K562 (cell line): Measurements from ENCODE around the gene STRIP1. TPM values are rescaled to one million over a fixed set of nuclear protein-coding genes. Genes with fewer than 3 reads are reported as not detected.

Source experiments
- CBFA2T2 ChIP-seq: fragments of 450-650 bp; conservative IDR thresholded peaks from 2 replicates; pipeline ENCODE4 v1.6.1; 2017; ENCODE audit warnings: mild to moderate bottlenecking
- EGR1 ChIP-seq: fragments of 450-650 bp; conservative IDR thresholded peaks from 2 replicates; pipeline ENCODE4 v1.6.1; 2017; ENCODE audit warnings: mild to moderate bottlenecking
- FOXJ2 ChIP-seq: fragments of 200-800 bp; sonication (Bioruptor generic); IDR thresholded peaks from 2 replicates; pipeline ENCODE4 v1.6.1; 2016; ENCODE audit warnings: missing genetic modification characterization, missing compliant biosample characterization
- HDGF ChIP-seq: fragments of 450-650 bp; IDR thresholded peaks from 2 replicates; pipeline ENCODE4 v1.6.1; 2016
- KDM1A ChIP-seq, 2 experiments: fragments of 450-650 bp; IDR thresholded peaks; 2 replicates each; pipeline ENCODE4 v1.6.1; 2016; ENCODE audit warnings: mild to moderate bottlenecking in 2 of 2
- KLF6 ChIP-seq: fragments of 250-450 bp; sonication (Bioruptor Pico); IDR thresholded peaks from 2 replicates; pipeline ENCODE4 v1.4.0; 2020; ENCODE audit warnings: mild to moderate bottlenecking, moderate library complexity, borderline replicate concordance
- MBD2 ChIP-seq: sonication (generic); IDR thresholded peaks from 2 replicates; pipeline ENCODE4 v1.6.1; 2016; ENCODE audit warnings: low read depth, borderline replicate concordance
- MTA1 ChIP-seq: fragments of 450-650 bp; IDR thresholded peaks from 2 replicates; pipeline ENCODE4 v1.6.1; 2017; ENCODE audit warnings: borderline replicate concordance
- NBN ChIP-seq: fragments of 450-650 bp; IDR thresholded peaks from 2 replicates; pipeline ENCODE4 v1.6.1; 2016; ENCODE audit warnings: low read depth, mild to moderate bottlenecking
- NFYB ChIP-seq: IDR thresholded peaks from 2 replicates; pipeline ENCODE4 v1.6.1; 2011; ENCODE audit warnings: mild to moderate bottlenecking, moderate library complexity; ENCODE audit not compliant: insufficient read length; ENCODE audit errors: extremely low read depth
- NR2C2 ChIP-seq, 2 experiments: fragments of 200-800 bp in 1 of 2; sonication (Bioruptor generic) in 1 of 2; sonication (generic) in 1 of 2; formaldehyde crosslinking in 1 of 2; IDR thresholded peaks; 2 replicates each; pipeline versions ENCODE4 v1.6.1 to v1.8.0; 2016 to 2022; ENCODE audit warnings: mild to moderate bottlenecking in 1 of 2, missing compliant biosample characterization in 1 of 2, missing genetic modification characterization in 1 of 2, missing genetic modification reagents in 1 of 2
- POLR2H ChIP-seq: IDR thresholded peaks from 2 replicates; pipeline ENCODE4 v1.6.1; 2016; ENCODE audit warnings: missing genetic modification characterization, low read depth, mild to moderate bottlenecking, control low read depth, missing compliant biosample characterization, moderate library complexity
- STAT5B ChIP-seq: fragments of 250-450 bp; sonication (Bioruptor Pico); IDR thresholded peaks from 2 replicates; pipeline ENCODE4 v1.8.0; 2021; ENCODE audit warnings: mild to moderate bottlenecking, inconsistent platforms
- TEAD1 ChIP-seq, 2 experiments: fragments of 450-650 bp in 1 of 2; sonication (generic) in 1 of 2; formaldehyde crosslinking; IDR thresholded peaks; 2 replicates each; pipeline versions ENCODE4 v1.4.0 to v1.8.0; 2020 to 2022; ENCODE audit warnings: mild to moderate bottlenecking in 2 of 2, missing genetic modification reagents in 1 of 2
- TEAD4 ChIP-seq, 2 experiments: sonication (generic) in 1 of 2; formaldehyde crosslinking in 1 of 2; IDR thresholded peaks; 2 replicates each; pipeline versions ENCODE4 v1.6.1 to v1.8.0; 2012 to 2022; ENCODE audit warnings: borderline replicate concordance in 1 of 2, inconsistent platforms in 1 of 2, low read length in 1 of 2, mild to moderate bottlenecking in 1 of 2, missing genetic modification reagents in 1 of 2
- U2AF2 ChIP-seq: fragments of 200-400 bp; formaldehyde crosslinking; optimal IDR thresholded peaks from 2 replicates; pipeline ENCODE3; 2017; ENCODE audit warnings: low read depth, mild to moderate bottlenecking, low read length
- ZBTB7A ChIP-seq: IDR thresholded peaks from 2 replicates; pipeline ENCODE4 v1.6.1; 2011; ENCODE audit warnings: low read depth, mild to moderate bottlenecking, low read length, moderate library complexity, borderline replicate concordance; ENCODE audit not compliant: control insufficient read depth
- ZFP30 ChIP-seq: fragments of 250-450 bp; sonication (Bioruptor Pico); IDR thresholded peaks from 2 replicates; pipeline ENCODE4 v1.8.0; 2022; ENCODE audit warnings: moderate library complexity, mild to moderate bottlenecking, inconsistent platforms, borderline replicate concordance
- ZNF239 ChIP-seq: fragments of 250-450 bp; sonication (Bioruptor Pico); IDR thresholded peaks from 2 replicates; pipeline ENCODE4 v1.4.0; 2020; ENCODE audit warnings: mild to moderate bottlenecking
- ZNF316 ChIP-seq: fragments of 450-650 bp; IDR thresholded peaks from 2 replicates; pipeline ENCODE4 v1.6.1; 2016
- ZNF507 ChIP-seq: conservative IDR thresholded peaks from 2 replicates; pipeline ENCODE4 v1.6.1; 2017; ENCODE audit warnings: missing genetic modification characterization, missing compliant biosample characterization
- ZNF695 ChIP-seq: fragments of 450-650 bp; formaldehyde crosslinking; IDR thresholded peaks from 2 replicates; pipeline ENCODE4 v1.4.0; 2020; ENCODE audit warnings: mild to moderate bottlenecking, moderate library complexity
- polyA plus RNA-seq, 8 experiments: library from polyadenylated mRNA; depleted of rRNA in 4 of 8; stranded (reverse) in 5 of 8; unstranded in 3 of 8; fragments of >200 nt; fragmentation: Nextera tagmentation in 2 of 8; fragmentation: Illumina TruSeq in 1 of 8; extraction: Ambion mirVana in 2 of 8; extraction: Trizol in 1 of 8; gene quantifications; 2 replicates each; pipeline versions ENCODE4 v1.2.1 to v1.2.3, GENCODE V29; 2011 to 2014; ENCODE audit warnings: inconsistent platforms in 1 of 8, missing spikeins in 1 of 8
- total RNA-seq, 7 experiments: library from RNA; depleted of rRNA in 6 of 7; stranded (reverse); fragments of >200 nt in 6 of 7; fragmentation: Illumina TruSeq in 2 of 7; extraction: Trizol in 2 of 7; gene quantifications; 2 replicates each; pipeline versions ENCODE4 v1.2.1 to v1.2.3, GENCODE V29; 2011 to 2021; ENCODE audit warnings: low replicate concordance in 1 of 7
- TF ChIP-seq, protein P1 (sequence below): fragments of 450-650 bp; IDR thresholded peaks from 2 replicates; pipeline ENCODE4 v1.6.1; 2016
- TF ChIP-seq, protein P2 (sequence below): fragments of 250-450 bp; sonication (Bioruptor Pico); IDR thresholded peaks from 2 replicates; pipeline ENCODE4 v1.8.0; 2021; ENCODE audit warnings: moderate library complexity, mild to moderate bottlenecking, inconsistent platforms
- TF ChIP-seq, protein P3 (sequence below): fragments of 450-650 bp; IDR thresholded peaks from 2 replicates; pipeline ENCODE4 v1.7.0; 2016; ENCODE audit warnings: borderline replicate concordance

Gene STRIP1
- total and polyA plus RNA-seq, 9 of the 15 experiments (the other 6 are each of a cell fraction or from before 2014, with no cell fraction given), result 9.9 to 42.3 (median 32.0) TPM

DNA sequence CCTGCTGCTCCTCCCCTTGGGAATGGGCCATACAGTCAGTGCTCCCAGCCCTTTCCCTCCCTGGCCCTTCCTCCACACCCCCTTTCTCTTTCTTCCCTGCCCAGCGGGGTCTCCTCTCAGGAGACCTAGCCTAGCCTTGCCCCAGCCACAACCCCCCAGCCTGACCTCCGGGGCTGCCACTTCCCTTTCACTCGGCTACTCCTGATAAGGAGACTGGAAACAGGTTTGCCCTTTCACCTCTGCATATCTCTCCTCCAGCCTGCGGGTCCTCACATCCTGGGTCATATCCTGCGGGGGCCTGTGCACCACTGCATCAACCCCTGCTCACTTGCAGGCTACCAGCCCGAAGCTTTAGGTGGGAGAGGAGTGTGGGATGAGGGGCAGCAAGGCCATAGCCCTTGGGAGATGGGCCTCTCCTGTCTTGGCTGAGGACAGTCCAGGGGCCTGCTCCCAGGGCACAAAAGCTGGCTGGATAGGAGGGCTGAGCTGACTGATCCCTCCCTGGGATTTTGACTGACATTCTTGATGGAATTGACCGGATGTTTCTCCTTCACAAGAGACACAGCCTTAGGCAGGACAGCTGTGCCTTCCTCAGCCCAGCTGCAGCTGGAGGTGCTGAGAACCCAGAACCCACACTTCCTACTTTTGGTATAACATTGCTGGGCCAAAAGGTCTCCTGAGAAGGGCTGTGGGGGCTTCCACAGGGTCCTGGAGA lies 55.3 kb downstream of the STRIP1 start (continued):
- TF ChIP-seq NR2C2 (CRISPR knock-in tag; IDR thresholded peaks at IDR 0.05) (no peak), NR2C2 (tag; IDR thresholded peaks at IDR 0.05) (peak; percentile 88), EGR1 (no peak), CBFA2T2 (peak; percentile 26; the same call in 1 of the 2 replicates), TEAD1 (CRISPR knock-in tag; IDR thresholded peaks at IDR 0.05) (no peak), U2AF2 (no peak), ZFP30 (CRISPR knock-in tag) (no peak), TEAD4 (IDR thresholded peaks at IDR 0.05; ENCODE audit: low read length) (peak; percentile 42), TEAD4 (CRISPR knock-in tag; IDR thresholded peaks at IDR 0.05; ENCODE audit: borderline replicate concordance) (no peak), HDGF (no peak), ZNF695 (CRISPR knock-in tag) (no peak), MTA1 (no peak), STAT5B (CRISPR knock-in tag) (no peak), FOXJ2 (tag) (no peak), KDM1A (IDR thresholded peaks at IDR 0.05) (0 out of 4 replicates have a peak, but pooled peaks of 1 of the 2 experiments have one; percentile 7), ZBTB7A (peak; percentile 39; the same call in 1 of the 2 replicates), NFYB (no peak), NBN (no peak), ZNF507 (tag) (no peak), POLR2H (no peak), KLF6 (CRISPR knock-in tag) (no peak), ZNF316 (no peak), ZNF239 (no peak), MBD2 (no peak)
- TF ChIP-seq, protein P1, sequence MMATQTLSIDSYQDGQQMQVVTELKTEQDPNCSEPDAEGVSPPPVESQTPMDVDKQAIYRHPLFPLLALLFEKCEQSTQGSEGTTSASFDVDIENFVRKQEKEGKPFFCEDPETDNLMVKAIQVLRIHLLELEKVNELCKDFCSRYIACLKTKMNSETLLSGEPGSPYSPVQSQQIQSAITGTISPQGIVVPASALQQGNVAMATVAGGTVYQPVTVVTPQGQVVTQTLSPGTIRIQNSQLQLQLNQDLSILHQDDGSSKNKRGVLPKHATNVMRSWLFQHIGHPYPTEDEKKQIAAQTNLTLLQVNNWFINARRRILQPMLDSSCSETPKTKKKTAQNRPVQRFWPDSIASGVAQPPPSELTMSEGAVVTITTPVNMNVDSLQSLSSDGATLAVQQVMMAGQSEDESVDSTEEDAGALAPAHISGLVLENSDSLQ, result peak; percentile 23; the same call in 1 of the 2 replicates
- TF ChIP-seq, protein P2, sequence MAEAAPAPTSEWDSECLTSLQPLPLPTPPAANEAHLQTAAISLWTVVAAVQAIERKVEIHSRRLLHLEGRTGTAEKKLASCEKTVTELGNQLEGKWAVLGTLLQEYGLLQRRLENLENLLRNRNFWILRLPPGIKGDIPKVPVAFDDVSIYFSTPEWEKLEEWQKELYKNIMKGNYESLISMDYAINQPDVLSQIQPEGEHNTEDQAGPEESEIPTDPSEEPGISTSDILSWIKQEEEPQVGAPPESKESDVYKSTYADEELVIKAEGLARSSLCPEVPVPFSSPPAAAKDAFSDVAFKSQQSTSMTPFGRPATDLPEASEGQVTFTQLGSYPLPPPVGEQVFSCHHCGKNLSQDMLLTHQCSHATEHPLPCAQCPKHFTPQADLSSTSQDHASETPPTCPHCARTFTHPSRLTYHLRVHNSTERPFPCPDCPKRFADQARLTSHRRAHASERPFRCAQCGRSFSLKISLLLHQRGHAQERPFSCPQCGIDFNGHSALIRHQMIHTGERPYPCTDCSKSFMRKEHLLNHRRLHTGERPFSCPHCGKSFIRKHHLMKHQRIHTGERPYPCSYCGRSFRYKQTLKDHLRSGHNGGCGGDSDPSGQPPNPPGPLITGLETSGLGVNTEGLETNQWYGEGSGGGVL (CRISPR knock-in tag), result no peak
- TF ChIP-seq, protein P3, sequence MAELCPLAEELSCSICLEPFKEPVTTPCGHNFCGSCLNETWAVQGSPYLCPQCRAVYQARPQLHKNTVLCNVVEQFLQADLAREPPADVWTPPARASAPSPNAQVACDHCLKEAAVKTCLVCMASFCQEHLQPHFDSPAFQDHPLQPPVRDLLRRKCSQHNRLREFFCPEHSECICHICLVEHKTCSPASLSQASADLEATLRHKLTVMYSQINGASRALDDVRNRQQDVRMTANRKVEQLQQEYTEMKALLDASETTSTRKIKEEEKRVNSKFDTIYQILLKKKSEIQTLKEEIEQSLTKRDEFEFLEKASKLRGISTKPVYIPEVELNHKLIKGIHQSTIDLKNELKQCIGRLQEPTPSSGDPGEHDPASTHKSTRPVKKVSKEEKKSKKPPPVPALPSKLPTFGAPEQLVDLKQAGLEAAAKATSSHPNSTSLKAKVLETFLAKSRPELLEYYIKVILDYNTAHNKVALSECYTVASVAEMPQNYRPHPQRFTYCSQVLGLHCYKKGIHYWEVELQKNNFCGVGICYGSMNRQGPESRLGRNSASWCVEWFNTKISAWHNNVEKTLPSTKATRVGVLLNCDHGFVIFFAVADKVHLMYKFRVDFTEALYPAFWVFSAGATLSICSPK, result no peak
